Liver (tissue), 3 donors: Measurements from ENCODE around the gene PFN4.

Experiments
- CTCF ChIP-seq: fragments of 150-350 bp; IDR thresholded peaks from 2 replicates; pipeline ENCODE4 v1.5.1; 2017; ENCODE audit warnings: improper control_type of control experiment, low read depth, low read length; ENCODE audit not compliant: missing input control
- EGR1 ChIP-seq, 2 donors: IDR thresholded peaks; 2 replicates each; pipeline ENCODE4 v1.6.1; 2016 to 2018; ENCODE audit warnings: antibody characterized with exemption in 2 of 2, low read depth in 2 of 2
- REST ChIP-seq: IDR thresholded peaks from 2 replicates; pipeline ENCODE4 v1.6.1; 2016; ENCODE audit warnings: antibody characterized with exemption, mild to moderate bottlenecking
- donor health status: healthy.
- donor health status: healthy.

- TF ChIP-seq CTCF (no peak), EGR1 (IDR thresholded peaks at IDR 0.05; ENCODE audit: low read depth in 2 of 2) (no peak), REST (no peak)
Measured at GRCh38 chr2:24080701-24081100, 42.4 kb downstream of the PFN4 start.
